GM18502 (cell line): ENCODE results near the gene AQP1.
A peak's percentile ranks its signal among the peaks of the same experiment; 100 is the strongest.

Source experiments
- ATAC-seq: cut with Tn5 transposase; IDR thresholded peaks from one replicate; pipeline ENCODE4 v1.9.1; 2021; ENCODE audit warnings: mild to moderate bottlenecking; ENCODE audit not compliant: unreplicated experiment, poor library complexity

AQP1 gene

DNA sequence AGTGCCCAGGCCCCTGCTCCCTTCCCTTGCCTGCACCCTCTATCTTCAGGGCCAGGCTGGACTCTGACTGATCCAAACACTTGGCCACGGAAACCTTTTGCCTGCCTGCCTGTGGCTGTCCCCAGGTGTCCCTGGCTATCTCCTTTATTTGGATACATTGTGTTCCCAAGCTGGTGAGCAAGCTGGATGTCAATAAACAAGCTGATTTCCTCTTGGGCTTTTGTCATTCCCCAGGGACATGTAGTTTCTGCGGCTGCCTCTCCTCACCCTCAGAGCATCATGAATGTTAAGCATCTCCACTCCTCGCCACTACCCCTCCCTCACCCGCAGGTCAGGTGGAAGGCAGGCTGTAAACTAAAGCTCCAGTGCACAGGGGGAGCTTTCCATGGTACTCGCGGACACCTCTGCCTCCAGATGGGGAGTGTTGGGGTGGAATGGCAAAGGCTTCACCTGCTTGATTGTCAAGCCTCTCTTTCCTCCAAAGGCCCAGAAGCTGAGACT, 59.0 kb downstream of the AQP1 start:
- ATAC-seq: no peak

DNA sequence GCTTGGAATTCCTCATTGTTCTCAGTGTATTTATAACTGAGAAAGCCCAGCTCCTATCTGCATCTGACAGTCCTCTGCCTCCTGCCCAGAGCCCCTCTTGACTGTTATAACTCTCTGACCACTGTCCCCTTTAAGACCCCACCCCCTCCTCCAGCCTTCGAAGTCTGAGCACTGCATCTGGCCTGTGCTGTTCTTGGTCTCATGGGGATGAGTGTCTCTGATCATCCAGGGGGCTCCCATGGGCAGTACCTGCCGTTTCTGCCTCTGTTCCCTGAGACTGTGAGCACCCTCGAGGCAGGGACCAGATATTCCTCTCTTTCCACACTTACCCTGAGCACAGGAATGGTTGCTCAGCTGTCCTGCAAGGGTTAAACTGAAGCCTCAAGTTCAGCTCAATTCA, 59.8 kb downstream of the AQP1 start:
- no peak for ATAC-seq

DNA sequence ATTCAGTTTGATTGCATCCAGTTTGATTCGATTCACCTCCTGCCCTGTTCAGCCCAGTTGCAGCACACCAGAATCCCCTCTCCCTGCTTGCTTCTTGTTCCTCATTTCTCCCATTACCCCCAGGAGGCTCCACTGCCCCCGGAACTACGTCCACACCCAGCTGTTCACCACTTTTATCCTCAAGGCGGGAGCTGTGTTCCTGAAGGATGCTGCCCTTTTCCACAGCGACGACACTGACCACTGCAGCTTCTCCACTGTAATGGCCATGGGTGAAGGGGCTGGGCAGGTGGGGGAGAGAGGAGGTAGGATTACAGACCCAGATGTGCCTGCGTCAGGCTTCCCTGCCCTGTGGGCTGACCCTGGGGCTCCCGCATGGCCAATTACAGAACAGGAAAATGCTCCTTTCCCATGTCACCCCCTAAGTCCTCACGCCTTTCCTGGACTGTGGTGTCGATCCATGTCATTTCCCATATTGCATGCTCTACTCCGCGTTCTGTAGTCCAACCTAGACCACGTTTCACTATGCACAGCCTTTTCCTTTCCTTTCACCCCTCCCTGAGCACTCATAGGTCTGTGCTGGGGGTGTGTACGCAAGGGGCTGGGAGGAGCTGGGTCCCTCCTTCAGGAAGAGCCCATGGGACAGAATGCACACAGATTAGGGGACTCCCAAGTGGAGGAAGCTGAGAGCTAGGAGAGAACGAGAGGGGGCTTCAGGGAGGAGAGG, 60.3 kb downstream of the AQP1 start:
- ATAC-seq: no peak

DNA sequence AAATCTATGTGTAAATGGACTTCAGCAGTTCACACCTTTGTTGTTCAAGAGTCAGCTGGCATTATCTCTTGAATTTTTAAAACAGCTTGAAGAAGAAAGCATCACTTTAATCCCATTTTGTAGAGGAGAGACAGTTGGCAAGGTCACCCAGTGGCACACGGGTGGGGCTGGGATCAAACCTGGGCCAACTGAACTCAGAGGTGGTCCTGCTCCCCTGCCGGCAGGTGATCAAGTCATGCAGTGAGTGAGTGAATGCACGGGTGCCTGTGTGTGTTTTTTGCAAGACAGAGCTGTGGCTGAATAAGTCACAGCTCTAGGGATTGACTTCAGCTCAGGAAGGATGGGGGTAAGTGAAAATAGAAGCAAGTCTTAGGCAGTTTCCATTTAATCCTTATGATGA, 61.6 kb downstream of the AQP1 start:
- ATAC-seq: no peak

DNA sequence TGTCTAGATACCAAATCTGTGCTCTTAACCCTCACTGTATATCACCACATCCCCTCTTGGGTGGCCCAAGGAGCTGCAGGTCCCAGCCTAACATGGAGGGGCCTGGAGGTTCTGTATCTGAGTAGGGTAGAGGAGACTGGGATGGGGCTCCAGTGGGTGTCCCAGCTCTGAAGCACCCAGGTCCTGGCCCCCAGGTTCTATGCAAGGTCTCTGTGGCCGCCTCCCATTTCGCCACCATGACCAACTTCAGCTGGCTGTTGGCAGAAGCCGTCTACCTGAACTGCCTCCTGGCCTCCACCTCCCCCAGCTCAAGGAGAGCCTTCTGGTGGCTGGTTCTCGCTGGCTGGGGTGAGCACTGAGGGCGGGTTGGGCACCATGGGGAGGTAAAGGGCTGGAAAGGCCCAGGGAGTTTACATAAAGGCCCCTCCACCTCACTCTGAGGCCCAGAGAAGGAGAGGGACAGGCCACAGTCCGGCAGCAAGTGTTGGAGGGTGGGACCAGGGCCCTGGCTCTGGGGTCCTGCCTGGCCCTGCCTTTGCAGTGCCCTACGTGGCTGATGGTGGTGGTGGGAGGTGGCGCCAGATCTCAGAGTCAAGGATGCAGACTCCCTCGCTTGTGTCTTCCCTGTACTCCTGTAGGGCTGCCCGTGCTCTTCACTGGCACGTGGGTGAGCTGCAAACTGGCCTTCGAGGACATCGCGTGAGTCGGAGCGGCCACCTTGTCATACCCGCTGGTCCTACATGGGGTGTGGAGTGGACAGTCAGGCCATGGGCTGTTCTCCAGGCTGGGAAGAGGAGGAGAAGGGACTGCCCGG, 62.3 kb downstream of the AQP1 start:
- no peak for ATAC-seq

DNA sequence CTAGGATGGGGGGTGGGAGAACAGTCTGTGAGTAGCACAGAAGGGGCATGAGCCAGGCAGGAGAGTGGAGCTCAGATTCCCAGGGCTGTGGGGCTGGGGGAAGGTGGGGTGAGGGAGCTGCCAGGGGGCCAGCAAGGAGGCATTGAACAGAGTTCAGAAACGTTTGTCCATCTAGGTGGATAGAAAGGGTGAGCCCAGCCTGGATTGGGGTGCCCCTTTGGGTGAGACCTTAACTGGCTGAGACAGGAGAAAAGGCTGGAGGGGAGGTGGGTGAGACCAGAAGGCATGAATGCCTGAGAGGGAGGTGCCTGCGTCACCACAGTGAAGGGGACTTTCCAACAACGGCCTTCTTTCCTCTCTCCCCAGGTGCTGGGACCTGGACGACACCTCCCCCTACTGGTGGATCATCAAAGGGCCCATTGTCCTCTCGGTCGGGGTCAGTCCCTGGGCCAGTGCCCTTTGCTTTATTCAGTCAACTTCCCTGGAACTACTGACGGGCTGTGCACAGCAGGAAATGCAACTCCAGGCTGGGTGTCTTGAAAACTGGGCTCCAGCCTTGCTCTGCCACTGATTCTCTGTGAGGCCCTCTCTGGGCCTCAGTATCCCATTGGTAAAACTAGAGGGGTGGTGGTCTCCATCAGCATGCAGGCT, 63.1 kb downstream of the AQP1 start:
- peak; percentile 98 for ATAC-seq
